Activated CD4-positive, alpha-beta T cell treated with anti-CD3 and anti-CD28 coated beads, Interleukin-2, Interleukin-6, amounts not matched to agents 100 ng/mL and 50 ng/mL, durations not matched to agents 16 hours and 8 hours (primary cell): ENCODE results near the gene CYP2D6.
"Not testable (repeated sequence)": the region's sequence is repeated elsewhere in the genome, so short reads cannot be mapped to it uniquely, and the experiment has no call there.

ENCODE experiments used
- DNase-seq: peaks from one replicate; pipeline ENCODE4 v3.0.0-alpha.2; 2020

The CYP2D6 gene

GRCh38 chr22:42130639-42131431 is at the start of gene CYP2D6:
Gene CYP2D6, minus strand, starts transcription at chr22:42130810. Its CDS starts 19 bp downstream, at chr22:42130791.
- not testable (repeated sequence) for DNase-seq

- DNase-seq: no peak
These were observed 49.0 kb upstream of the CYP2D6 start for GRCh38 chr22:42179616-42180015.

GRCh38 chr22:42178910-42179519 is 48.4 kb upstream of the CYP2D6 start:
- no peak for DNase-seq

GRCh38 chr22:42177891-42178336 is 47.3 kb upstream of the CYP2D6 start:
- no peak for DNase-seq

GRCh38 chr22:42176255-42176915 is 45.8 kb upstream of the CYP2D6 start:
- no peak for DNase-seq

DNA sequence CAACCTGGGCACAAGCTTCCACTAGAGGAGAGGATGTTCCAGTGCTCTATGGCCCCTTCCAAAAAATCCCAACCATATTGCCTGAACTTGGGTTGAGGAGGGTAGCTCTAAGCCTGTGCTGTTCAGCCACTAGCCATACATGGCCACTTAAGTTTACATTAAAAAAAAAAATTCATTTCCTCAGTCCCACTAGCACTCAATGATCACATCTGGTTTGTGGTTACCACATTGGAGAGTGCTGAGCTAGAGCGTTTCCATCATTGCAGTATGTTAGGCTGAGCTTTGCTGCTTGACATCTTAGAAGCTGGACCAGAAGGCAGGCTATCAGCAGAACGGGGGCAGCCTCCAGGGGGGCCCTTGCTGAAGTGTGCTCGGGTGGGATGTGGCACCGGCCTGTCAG is 43.5 kb upstream of the CYP2D6 start:
- peak; percentile 47 for DNase-seq

DNA sequence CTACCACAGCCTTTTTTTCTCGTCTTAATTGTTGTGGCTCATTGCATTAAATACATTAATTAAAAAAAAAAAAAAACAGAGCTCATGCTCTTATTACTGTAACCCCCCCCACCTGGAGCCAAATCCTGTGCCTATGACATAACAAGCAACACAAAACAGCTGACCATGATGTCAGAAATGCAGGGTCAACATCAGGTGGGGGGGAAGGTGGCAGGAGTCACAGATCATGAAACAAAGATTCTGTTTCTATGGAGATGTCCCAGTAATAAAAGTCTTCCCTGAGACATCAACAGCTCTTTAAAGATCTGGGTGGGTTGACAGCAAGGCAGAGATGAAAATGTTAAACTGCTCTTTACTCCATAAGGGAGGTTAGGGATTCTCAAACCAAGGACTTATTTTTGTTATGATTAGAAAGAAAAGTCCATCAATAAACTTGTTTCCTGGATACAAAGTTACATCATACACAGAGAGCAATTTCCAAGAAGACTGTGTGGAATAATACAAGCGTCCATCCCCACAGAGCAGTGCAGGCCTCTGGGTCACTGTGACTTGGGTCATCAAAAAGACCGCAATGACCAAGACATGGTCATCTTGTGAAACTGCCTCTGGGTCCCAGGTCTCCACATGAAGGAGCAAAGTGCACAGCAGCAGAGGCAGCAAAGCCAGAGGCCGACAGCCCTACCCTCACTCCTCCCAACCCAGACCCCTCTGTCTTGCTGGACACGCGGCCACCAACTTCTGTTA is 42.7 kb upstream of the CYP2D6 start:
- no peak for DNase-seq

GRCh38 chr22:42172773-42173172 is 42.2 kb upstream of the CYP2D6 start:
- no peak for DNase-seq

- DNase-seq: no peak
These were observed 41.5 kb upstream of the CYP2D6 start for GRCh38 chr22:42171946-42172719.

GRCh38 chr22:42171417-42171816 is 40.8 kb upstream of the CYP2D6 start:
- no peak for DNase-seq

DNA sequence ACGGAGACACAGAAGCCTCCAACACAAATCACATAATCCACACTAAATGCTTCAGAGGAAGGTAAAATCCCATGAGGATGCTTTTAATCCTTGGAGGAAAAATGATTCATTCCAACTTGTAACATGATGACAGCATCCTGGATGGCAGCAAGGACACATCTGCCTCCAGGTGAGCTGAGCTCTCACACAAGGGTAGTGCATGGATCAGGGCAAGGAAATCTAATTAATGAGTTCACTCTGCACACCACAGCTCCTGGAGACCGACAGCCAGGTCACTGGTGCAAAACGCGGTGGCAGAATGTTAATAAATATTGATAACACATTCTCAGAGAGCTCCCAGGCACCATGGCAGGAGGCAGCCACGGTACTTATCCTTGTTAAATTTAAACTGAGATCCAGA is 40.3 kb upstream of the CYP2D6 start:
- no peak for DNase-seq

- DNase-seq: peak; percentile 82
These were observed 38.5 kb upstream of the CYP2D6 start for GRCh38 chr22:42169055-42169469.

- no peak for DNase-seq
These were observed 37.9 kb upstream of the CYP2D6 start for GRCh38 chr22:42168476-42168875.

- no peak for DNase-seq
These were observed 36.5 kb upstream of the CYP2D6 start for GRCh38 chr22:42167066-42167465.

DNA sequence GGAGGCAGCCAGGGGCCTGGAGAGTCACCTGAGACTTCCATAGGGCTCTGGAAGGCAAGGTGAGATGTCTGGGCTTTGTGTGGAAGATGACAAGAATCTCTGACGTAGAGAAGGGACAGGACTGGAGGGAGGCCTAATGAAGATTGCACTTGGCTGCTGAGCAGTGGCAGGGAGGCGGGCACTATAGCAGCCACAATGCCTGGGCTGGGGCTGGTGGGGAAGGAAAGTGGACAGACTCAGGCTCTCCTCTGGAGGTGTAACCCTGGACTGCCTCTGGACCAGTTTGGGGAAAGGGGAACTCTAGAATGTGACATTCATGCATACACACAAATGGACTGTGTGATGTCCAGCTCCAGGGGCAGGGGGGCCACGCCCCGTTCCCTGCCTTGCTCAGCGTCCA is 34.3 kb upstream of the CYP2D6 start:
- DNase-seq: no peak

- DNase-seq: no peak
These were observed 32.9 kb upstream of the CYP2D6 start for GRCh38 chr22:42163515-42163914.

DNA sequence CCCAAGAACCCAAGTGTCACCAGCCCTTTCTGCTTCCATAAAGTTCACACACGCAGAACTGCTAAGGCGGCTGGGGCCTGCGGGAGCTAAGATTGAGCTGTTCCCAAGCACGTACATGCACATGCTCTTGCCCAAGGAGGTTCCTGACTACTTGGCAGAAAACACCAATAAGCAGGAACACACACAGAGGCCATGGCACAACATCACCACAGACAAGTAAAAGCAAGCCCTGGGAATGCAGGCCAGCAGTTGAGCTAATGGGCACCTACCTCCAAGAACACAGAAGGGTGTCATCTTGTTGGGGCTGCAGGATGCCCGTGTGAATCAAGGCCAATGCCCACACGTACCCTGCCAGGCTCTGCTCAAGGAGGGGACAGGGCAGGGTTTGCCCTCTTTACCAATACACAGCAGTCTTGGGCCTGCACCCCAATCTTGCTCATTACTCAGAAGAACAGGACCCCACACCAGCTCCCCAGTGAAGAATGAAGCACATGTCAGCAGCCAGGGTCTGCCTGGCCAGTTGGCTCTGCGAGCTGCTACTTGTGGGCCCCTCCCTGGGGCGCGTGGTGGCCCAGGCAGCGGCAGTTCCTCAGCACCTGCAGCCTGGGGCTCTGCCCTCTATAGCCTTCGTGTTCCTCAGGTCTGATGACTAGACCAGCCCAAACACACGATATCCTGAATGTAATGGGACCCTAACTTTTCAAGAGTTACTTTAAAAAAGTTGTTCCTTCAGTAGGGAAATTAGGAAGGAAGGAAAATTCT is 32.3 kb upstream of the CYP2D6 start:
- no peak for DNase-seq

DNA sequence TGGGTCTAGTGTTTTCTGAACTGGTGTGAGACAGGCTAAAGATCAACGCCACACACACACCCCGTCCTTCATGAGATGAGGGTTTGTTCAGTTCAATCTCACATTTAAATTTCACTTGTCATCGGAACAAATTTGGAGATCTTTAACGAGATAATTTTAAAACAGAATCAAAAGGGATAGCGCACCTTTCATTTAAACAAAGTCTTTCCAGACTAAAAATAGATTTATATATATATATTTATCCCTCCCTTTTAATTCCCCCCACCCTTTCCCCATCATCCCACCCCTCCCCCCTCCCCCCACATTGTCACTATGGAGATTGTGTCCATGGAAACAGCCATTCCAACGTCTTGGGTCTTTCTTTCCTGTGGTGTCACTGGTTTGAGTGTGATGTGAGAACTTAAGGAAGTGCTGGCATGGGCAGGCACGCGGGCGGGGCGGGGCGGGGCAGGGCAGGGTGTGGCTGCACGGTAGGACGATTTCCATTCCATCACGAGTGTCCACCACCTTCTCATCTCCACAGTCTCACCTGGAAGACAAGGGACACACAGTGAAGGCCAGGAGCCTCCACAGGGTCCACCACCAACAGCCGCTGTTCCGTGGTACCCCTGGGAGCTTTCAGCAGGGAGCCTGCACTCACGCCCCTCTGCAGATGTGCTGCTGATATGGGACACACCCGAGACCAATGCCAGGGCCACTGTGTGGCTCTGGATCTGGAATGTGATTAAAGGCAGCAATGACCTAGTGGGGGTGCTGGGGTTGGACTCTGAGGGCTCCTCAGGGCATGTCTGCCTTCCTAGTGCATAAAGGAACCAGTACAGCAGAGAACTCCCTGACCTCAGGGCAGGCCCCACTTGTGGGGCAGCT is 30.5 kb upstream of the CYP2D6 start:
- no peak for DNase-seq

- DNase-seq: no peak
These were observed 29.6 kb upstream of the CYP2D6 start for GRCh38 chr22:42160251-42160650.

- no peak for DNase-seq
These were observed 28.0 kb upstream of the CYP2D6 start for GRCh38 chr22:42158456-42159132.
